Right renal pelvis (tissue), 4 donors: ENCODE measurements around the gene MEF2A. TPM values are rescaled to one million over a fixed set of nuclear protein-coding genes. Genes with fewer than 3 reads are reported as not detected.
"Not testable (repeated sequence)": the region's sequence is repeated elsewhere in the genome, so short reads cannot be mapped to it uniquely, and the experiment has no call there.

Source experiments
- DNase-seq, 4 donors: peaks; one replicate each; pipeline ENCODE4 v3.0.0-alpha.2; 2013; ENCODE audit warnings: low read depth in 4 of 4, low spot score in 3 of 4, missing footprints in 1 of 4
- polyA plus RNA-seq, 4 donors: library from polyadenylated mRNA; unstranded; fragments of 120-200 nt; gene quantifications; one replicate each; pipeline ENCODE4 v1.2.1, GENCODE V29; 2013; ENCODE audit not compliant: insufficient read length in 4 of 4

The MEF2A gene
- polyA plus RNA-seq, 4 donors, result 50.3 to 64.7 (median 63.7) TPM

- DNase-seq, result no peak
Measured at GRCh38 chr15:99721896-99722295, 156.1 kb downstream of the MEF2A start.

- no peak for DNase-seq
Measured at GRCh38 chr15:99722406-99722805, 156.6 kb downstream of the MEF2A start.

GRCh38 chr15:99726333-99726732 is 160.5 kb downstream of the MEF2A start:
- DNase-seq, result no peak

- no peak for DNase-seq
Measured at GRCh38 chr15:99727330-99727729, 161.5 kb downstream of the MEF2A start.

GRCh38 chr15:99727733-99728132 is 161.9 kb downstream of the MEF2A start:
- DNase-seq, result no peak

DNA sequence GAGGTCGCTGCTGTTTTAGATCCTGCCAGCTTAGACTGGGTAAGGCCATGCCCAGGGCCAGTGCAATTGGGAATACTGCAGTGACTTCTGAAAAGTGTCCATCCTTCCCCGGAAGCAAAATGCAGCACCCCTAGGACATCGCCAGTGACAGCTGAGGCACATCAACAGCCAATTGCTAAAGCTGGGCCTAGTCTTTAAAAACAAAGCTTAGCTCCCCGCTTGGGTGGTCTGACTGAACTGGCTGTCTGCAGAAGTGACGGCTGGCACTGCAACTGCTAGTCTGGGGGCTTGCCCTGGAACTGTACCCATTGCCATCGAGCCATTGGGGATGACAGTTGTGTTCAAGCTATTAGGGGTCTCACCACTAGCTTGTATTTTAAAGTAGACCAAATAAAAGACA is 163.1 kb downstream of the MEF2A start:
- no peak for DNase-seq

DNA sequence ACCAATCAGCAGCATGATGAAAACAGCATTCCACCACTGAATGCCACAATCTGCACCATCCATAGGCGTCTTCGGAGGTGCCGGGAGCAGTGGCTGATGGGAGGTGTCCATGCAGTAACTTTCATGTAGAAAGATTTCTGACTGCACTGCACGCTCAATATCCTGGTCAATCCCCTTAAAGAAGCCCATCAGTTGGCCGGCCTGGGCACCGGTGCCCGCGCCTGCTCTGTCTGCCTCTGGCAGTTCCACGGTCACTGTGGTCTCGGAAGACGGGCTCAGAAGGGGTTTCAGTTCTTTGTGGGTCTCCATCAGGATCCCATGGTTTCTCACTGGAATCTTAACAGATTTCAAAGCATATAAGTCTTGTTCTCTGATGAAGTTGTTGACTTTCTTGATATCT is 163.5 kb downstream of the MEF2A start:
- DNase-seq, result no peak

- no peak for DNase-seq
Measured at GRCh38 chr15:99729920-99730319, 164.1 kb downstream of the MEF2A start.

- DNase-seq, result no peak
Measured at GRCh38 chr15:99731336-99732123, 165.7 kb downstream of the MEF2A start.

DNA sequence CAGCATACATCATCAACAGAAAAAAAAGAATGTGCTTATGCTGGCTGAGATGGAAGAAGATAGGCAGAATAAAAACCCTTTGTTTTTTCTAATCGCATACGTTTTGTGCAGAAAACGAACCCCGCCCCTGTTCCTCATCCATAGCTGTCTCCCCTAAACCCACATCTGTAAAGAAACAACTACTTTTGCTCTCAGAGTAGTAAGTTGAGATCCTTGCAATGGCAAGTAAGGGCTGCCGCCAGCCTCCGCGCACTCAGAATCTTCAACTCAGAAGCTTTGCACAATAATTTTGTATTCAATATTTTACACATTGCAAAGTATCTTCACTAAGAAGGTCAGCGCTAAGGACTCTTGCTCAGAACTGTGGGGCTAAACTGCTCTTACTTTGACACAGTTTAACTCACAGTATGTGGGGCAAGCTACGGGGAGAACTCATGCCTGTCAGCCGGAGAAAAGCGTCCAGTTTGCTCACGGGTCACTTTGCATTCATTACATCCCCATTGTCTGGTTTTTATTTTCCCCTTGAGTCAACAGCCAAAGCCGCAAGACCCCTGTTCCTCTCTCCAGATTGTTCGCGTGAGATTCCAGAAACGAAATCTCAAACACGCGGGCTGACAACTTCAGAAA is 166.5 kb downstream of the MEF2A start:
- DNase-seq, result no peak

DNA sequence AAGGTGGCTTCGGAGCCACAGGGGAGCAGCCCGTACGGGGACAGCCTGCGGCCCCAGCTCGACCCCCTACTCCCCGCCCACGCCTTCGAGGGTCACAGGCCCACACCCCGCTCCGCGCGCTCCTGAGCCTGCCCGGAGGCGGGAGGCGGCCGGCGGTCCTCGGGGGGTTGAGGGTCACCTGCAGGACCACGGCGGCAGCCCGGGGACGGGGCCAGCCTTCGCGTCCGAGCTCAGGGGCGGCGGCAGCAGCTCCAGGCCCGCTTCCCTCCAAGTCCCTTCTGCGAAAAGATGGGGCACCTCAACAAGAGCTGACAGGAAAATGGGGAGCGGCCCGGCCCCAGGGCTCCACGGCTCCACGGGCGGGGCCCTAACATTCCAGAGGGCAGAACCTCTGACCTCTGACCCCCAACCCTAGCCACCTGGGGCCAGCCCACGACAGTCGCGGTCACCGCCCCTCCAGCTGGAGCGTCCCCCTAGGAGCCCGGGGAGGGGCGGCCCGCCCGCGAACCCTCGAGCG is 167.0 kb downstream of the MEF2A start:
- no peak for DNase-seq

- peak; percentile 86 to 92 (median 89) for DNase-seq
Measured at GRCh38 chr15:99733268-99734039, 167.7 kb downstream of the MEF2A start, which contains the start of gene LYSMD4. Gene LYSMD4 (minus strand): TSS chr15:99733437. CDS start chr15:99731999, 1,438 bp downstream.

- DNase-seq, result not testable (repeated sequence)
Measured at GRCh38 chr15:99734040-99734291, 168.2 kb downstream of the MEF2A start.

DNA sequence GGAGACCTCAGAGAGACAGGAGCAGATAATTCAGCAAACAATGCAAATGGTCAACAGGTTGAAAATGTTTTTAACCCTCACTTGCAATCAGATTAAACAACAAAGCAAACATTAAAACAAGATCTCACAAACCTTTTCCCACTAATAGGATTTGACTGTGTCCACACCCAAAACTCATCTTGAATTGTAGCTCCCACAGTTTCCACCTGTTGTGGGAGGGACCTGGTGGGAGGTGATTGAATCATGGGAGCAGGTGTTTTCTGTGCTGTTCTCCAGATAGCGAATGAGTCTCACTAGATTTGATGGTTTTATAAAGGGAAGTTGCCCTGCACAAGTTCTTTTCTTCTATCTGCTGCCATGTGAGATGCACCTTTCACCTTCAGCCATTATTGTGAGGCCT is 168.8 kb downstream of the MEF2A start:
- DNase-seq, result no peak

GRCh38 chr15:99735868-99736267 is 170.1 kb downstream of the MEF2A start:
- no peak for DNase-seq

GRCh38 chr15:99736702-99737101 is 170.9 kb downstream of the MEF2A start:
- no peak for DNase-seq

DNA sequence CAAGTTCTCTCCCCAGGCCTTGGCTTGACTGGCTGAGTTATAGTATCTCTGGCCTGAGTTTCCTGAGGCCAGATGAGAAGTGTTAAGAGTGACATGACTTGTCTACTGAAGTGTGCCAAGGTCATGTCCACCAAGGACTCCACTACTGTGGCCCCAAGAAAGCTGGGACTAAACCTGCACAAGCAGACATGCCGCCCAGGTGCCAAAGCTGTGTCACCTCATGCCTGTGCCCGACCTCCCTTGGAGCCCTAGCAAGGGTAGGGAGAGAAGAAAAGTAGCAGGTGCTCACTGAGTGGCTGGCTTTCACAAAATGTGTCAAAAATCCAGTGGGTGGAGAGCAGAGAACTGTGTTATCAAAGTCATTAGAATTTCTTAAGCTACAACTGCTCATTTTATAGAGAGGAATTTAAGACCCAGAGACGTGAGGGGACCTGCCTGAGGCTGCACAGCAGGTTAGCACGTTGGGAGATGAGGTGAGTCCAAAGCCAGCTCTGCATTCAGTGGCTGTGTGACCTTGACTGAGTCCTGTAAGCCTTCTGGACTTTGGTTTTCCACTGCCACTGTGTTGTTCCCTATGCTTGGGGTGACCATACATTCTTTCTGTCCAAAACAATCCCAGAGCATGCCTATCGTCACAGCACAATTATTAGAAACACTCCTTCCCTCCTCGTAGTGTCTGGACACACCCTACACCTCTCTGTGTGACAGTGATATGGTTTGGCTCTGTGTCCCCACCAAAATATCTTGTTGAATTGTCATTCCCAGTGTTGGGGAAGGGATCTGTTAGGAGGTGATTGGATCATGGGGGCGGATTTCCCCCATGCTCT is 172.4 kb downstream of the MEF2A start:
- DNase-seq, result no peak

DNA sequence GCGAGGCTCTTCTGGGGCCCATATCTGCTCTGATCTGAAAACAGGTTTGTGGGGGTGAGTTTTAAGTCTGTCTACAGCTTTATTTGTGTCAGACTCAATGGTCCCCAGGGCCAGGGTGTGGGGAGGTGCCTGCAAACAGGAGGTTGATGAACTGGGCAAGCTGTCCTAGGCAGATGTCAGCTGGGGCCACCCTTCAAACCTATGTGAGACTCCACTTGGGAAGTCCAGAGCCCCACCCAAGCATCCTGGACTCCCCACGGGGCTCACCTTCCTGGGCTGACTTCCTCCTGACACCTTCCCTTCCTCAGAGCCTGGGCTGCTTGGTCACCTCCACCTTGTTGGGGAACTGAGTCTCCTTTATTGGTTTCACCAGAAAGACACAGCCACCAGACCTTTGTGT is 176.1 kb downstream of the MEF2A start:
- DNase-seq, result no peak

- DNase-seq, result no peak
Measured at GRCh38 chr15:99744142-99744541, 178.4 kb downstream of the MEF2A start.

DNA sequence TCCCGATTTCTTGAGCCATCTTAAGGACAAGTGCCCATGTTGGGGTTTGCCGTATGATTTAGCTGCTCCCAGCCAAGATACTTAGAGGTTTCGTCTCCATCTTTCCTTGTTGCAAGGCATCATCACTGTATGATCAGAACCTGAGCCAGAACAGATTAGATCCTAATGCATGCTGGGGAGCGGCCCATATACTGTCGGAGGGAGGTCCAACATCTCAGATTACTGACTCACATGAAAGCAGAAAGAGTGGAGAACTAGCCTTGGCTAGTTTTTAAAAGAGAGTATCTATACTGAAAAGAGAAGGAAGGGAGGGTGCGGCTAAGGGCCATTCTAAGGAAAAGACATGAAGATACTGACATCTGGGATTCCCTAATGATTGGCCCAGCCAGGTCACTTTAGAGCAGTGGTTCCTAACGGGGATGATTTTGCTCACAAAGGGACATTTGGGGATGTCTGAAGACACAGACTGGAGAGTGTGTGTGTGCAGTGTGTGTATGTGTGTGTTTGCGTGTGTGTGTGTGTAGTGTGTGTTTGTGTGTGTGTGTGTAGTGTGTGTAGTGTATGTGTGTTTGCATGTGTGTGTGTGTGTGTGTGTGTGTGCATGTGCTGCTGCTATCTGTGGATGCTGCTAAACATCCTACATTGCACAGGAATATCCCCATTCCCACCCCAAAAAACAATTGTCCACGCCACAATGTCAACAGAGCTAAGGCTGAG is 179.7 kb downstream of the MEF2A start:
- no peak for DNase-seq
